ENCODE measurements around the gene CCDC40.

- TF ChIP-seq POLR2AphosphoS5 (IDR thresholded peaks at IDR 0.05) (peak in 1 of 3 donors; percentile 44), POLR2A (IDR thresholded peaks at IDR 0.05) (no peak), CTCF (IDR thresholded peaks at IDR 0.05) (peak in 4 of 7 experiments; percentile 10 to 83 (median 70))
Measured at GRCh38 chr17:79991140-79991923, 45.1 kb upstream of the CCDC40 start.

Data from stomach (tissue), 4 donors.